HG03442 (cell line): ENCODE measurements around the gene HMCN2.

Source experiments
- ATAC-seq: cut with Tn5 transposase; IDR thresholded peaks from one replicate; pipeline ENCODE4 v1.9.1; 2021; ENCODE audit warnings: mild to moderate bottlenecking, moderate library complexity; ENCODE audit not compliant: unreplicated experiment

HMCN2 gene

GRCh38 chr9:130287736-130288135, 22.2 kb downstream of the HMCN2 start:
- ATAC-seq: no peak

GRCh38 chr9:130288393-130288792, 22.8 kb downstream of the HMCN2 start:
- ATAC-seq: no peak

- ATAC-seq: no peak
Measured at GRCh38 chr9:130288926-130289690, 23.5 kb downstream of the HMCN2 start.

- ATAC-seq: no peak
Measured at GRCh38 chr9:130289711-130290241, 24.2 kb downstream of the HMCN2 start.

- ATAC-seq: no peak
Measured at GRCh38 chr9:130290291-130291181, 25.0 kb downstream of the HMCN2 start.

GRCh38 chr9:130291474-130291873, 25.9 kb downstream of the HMCN2 start:
- no peak for ATAC-seq

- no peak for ATAC-seq
Measured at GRCh38 chr9:130292106-130292505, 26.5 kb downstream of the HMCN2 start.

- no peak for ATAC-seq
Measured at GRCh38 chr9:130294664-130295063, 29.1 kb downstream of the HMCN2 start.

- no peak for ATAC-seq
Measured at GRCh38 chr9:130295431-130295830, 29.9 kb downstream of the HMCN2 start.

- ATAC-seq: no peak
Measured at GRCh38 chr9:130295945-130296782, 30.6 kb downstream of the HMCN2 start.

- no peak for ATAC-seq
Measured at GRCh38 chr9:130296783-130297055, 31.2 kb downstream of the HMCN2 start.

GRCh38 chr9:130297371-130297770, 31.8 kb downstream of the HMCN2 start:
- no peak for ATAC-seq

GRCh38 chr9:130298662-130299279, 33.2 kb downstream of the HMCN2 start:
- ATAC-seq: no peak

GRCh38 chr9:130299785-130300615, 34.4 kb downstream of the HMCN2 start:
- no peak for ATAC-seq

GRCh38 chr9:130300739-130301138, 35.2 kb downstream of the HMCN2 start:
- no peak for ATAC-seq

GRCh38 chr9:130301483-130302286, 36.1 kb downstream of the HMCN2 start:
- no peak for ATAC-seq

GRCh38 chr9:130302785-130303612, 37.4 kb downstream of the HMCN2 start:
- ATAC-seq: no peak

- ATAC-seq: no peak
Measured at GRCh38 chr9:130303613-130304055, 38.1 kb downstream of the HMCN2 start.
